Mesenchymal stem cell (in vitro differentiated cells and primary cell): ENCODE measurements around the gene CD300LF. TPM values are rescaled to one million over a fixed set of nuclear protein-coding genes. Genes with fewer than 3 reads are reported as not detected.
A peak's percentile ranks its signal among the peaks of the same experiment; 100 is the strongest.

Experiments used
- DNase-seq: peaks from one replicate; pipeline ENCODE4 v3.0.0-alpha.2; 2013
- H2AFZ ChIP-seq: one replicate; pipeline ENCODE4 v1.6.1; 2013; ENCODE audit warnings: low read depth, mild to moderate bottlenecking, control low read depth, inconsistent platforms, low read length, moderate library complexity
- H2AK5ac ChIP-seq: 2 replicates; pipeline ENCODE4 v1.6.1; 2013; ENCODE audit warnings: low read length, moderate library complexity, mild to moderate bottlenecking, inconsistent platforms; ENCODE audit not compliant: severe bottlenecking
- H2BK120ac ChIP-seq: one replicate; pipeline ENCODE4 v1.6.1; 2013; ENCODE audit warnings: low read depth, mild to moderate bottlenecking, inconsistent platforms, low read length, moderate library complexity
- H2BK12ac ChIP-seq, 2 experiments: one replicate each; pipeline ENCODE4 v1.6.1; 2013; ENCODE audit warnings: inconsistent platforms in 2 of 2, low read length in 2 of 2, mild to moderate bottlenecking in 2 of 2, moderate library complexity in 2 of 2, control low read depth in 1 of 2
- H2BK15ac ChIP-seq: one replicate; pipeline ENCODE4 v1.6.1; 2013; ENCODE audit warnings: mild to moderate bottlenecking, low read depth, inconsistent platforms; ENCODE audit not compliant: poor library complexity, severe bottlenecking
- H2BK5ac ChIP-seq: 2 replicates; pipeline ENCODE4 v1.6.1; 2013; ENCODE audit warnings: low read depth, mild to moderate bottlenecking, low read length, control low read depth, inconsistent platforms; ENCODE audit not compliant: poor library complexity, severe bottlenecking
- H3K14ac ChIP-seq, 2 experiments: one replicate each; pipeline ENCODE4 v1.6.1; 2013; ENCODE audit warnings: inconsistent platforms in 2 of 2, low read length in 2 of 2, control low read depth in 1 of 2, mild to moderate bottlenecking in 1 of 2, moderate library complexity in 1 of 2
- H3K18ac ChIP-seq, 2 experiments: one replicate each; pipeline ENCODE4 v1.6.1; 2013; ENCODE audit warnings: inconsistent platforms in 2 of 2, low read length in 2 of 2, control low read depth in 1 of 2, low read depth in 1 of 2, mild to moderate bottlenecking in 1 of 2
- H3K23ac ChIP-seq, 2 experiments: one replicate each; pipeline ENCODE4 v1.6.1; 2013; ENCODE audit warnings: inconsistent platforms in 2 of 2, low read length in 2 of 2, mild to moderate bottlenecking in 2 of 2, moderate library complexity in 2 of 2, control low read depth in 1 of 2
- H3K27ac ChIP-seq: 2 replicates; pipeline ENCODE4 v1.5.1; 2013; ENCODE audit warnings: mild to moderate bottlenecking, moderate library complexity, low read length, control low read depth, inconsistent platforms; ENCODE audit not compliant: poor library complexity, severe bottlenecking
- H3K27me3 ChIP-seq, 2 experiments: 2 replicates each; pipeline versions ENCODE4 v1.6.1 to v1.7.0; 2013; ENCODE audit warnings: low read length in 2 of 2, mild to moderate bottlenecking in 2 of 2, moderate library complexity in 2 of 2, control low read depth in 1 of 2, inconsistent platforms in 1 of 2; ENCODE audit not compliant: control insufficient read depth in 1 of 2, insufficient read depth in 1 of 2
- H3K36me3 ChIP-seq, 2 experiments: 2 replicates each; pipeline versions ENCODE4 v1.6.1 to v1.7.0; 2013; ENCODE audit warnings: low read length in 2 of 2, control low read depth in 1 of 2, inconsistent platforms in 1 of 2, low read depth in 1 of 2, mild to moderate bottlenecking in 1 of 2; ENCODE audit not compliant: insufficient read depth in 2 of 2, control insufficient read depth in 1 of 2
- H3K4ac ChIP-seq, 2 experiments: one replicate each; pipeline ENCODE4 v1.6.1; 2013; ENCODE audit warnings: inconsistent platforms in 2 of 2, low read length in 2 of 2, mild to moderate bottlenecking in 2 of 2, moderate library complexity in 2 of 2, control low read depth in 1 of 2, low read depth in 1 of 2
- H3K4me1 ChIP-seq: 2 replicates; pipeline ENCODE4 v1.6.1; 2013; ENCODE audit warnings: low read depth, low read length, control low read depth; ENCODE audit not compliant: control insufficient read depth, insufficient read depth
- H3K4me2 ChIP-seq: 2 replicates; pipeline ENCODE4 v1.6.1; 2013; ENCODE audit warnings: low read length, mild to moderate bottlenecking, inconsistent platforms; ENCODE audit not compliant: poor library complexity, severe bottlenecking
- H3K4me3 ChIP-seq, 2 experiments: 2 replicates each; pipeline versions ENCODE4 v1.5.1 to v1.7.0; 2013; ENCODE audit warnings: low read length in 2 of 2, mild to moderate bottlenecking in 2 of 2, control low read depth in 1 of 2, low read depth in 1 of 2; ENCODE audit not compliant: insufficient read depth in 1 of 2
- H3K79me1 ChIP-seq: replicated peaks from 2 replicates; pipeline ENCODE4 v1.6.1; 2013; ENCODE audit warnings: mild to moderate bottlenecking, control low read depth, low read length, inconsistent platforms; ENCODE audit not compliant: poor library complexity, severe bottlenecking
- H3K9ac ChIP-seq: 2 replicates; pipeline ENCODE4 v1.7.0; 2013; ENCODE audit warnings: mild to moderate bottlenecking, low read length, moderate library complexity
- H3K9me3 ChIP-seq: 2 replicates; pipeline ENCODE4 v1.7.0; 2013; ENCODE audit warnings: mild to moderate bottlenecking, low read length; ENCODE audit not compliant: control insufficient read depth
- H4K8ac ChIP-seq: one replicate; pipeline ENCODE4 v1.6.1; 2013; ENCODE audit warnings: inconsistent platforms, mild to moderate bottlenecking, low read length, moderate library complexity
- H4K91ac ChIP-seq: one replicate; pipeline ENCODE4 v1.6.1; 2013; ENCODE audit warnings: mild to moderate bottlenecking, low read length, inconsistent platforms
- WGBS: methylation state at CpG from one replicate; pipeline ENCODE4 v1.1.7; 2013; ENCODE audit warnings: mixed read lengths; 5-methylcytosine and 5-hydroxymethylcytosine counted together
- polyA plus RNA-seq, 2 experiments: library from polyadenylated mRNA; stranded (reverse); fragments of 200-250 nt; gene quantifications; one replicate each; pipeline ENCODE4 v1.2.3, GENCODE V29; 2013

Gene CD300LF
- polyA plus RNA-seq (2013, experiment 1 of 2): not detected
- polyA plus RNA-seq (2013, experiment 2 of 2): not detected

GRCh38 chr17:74712756-74713155, at the start of gene CD300LF:
Gene CD300LF, minus strand, starts transcription at chr17:74712923. Its CDS starts 57 bp downstream, at chr17:74712866.
- H3K4ac ChIP-seq: no peak within 1 kb of the TSS

GRCh38 chr17:74761931-74762330, 49.2 kb upstream of the CD300LF start:
- no peaks in the 10 kb centered on the region for H3K9me3 ChIP-seq
- peaks cover 57% of the 10 kb centered on the region for H3K79me1 ChIP-seq
- H2BK120ac ChIP-seq: no peak overlapping the region
- H4K91ac ChIP-seq: no peak overlapping the region
- no peak overlapping the region for H3K27ac ChIP-seq
- no peak overlapping the region for H3K4me2 ChIP-seq
- H2BK12ac ChIP-seq: no peak overlapping the region
- no peak overlapping the region for H2BK15ac ChIP-seq
- no peaks in the 10 kb centered on the region for H3K27me3 ChIP-seq
- H3K4me3 ChIP-seq: no peak overlapping the region
- no peak overlapping the region for H3K23ac ChIP-seq
- no peak overlapping the region for H3K14ac ChIP-seq
- peaks cover 72% of the 10 kb centered on the region for H3K4me1 ChIP-seq
- H4K8ac ChIP-seq: no peak overlapping the region
- 97% methylated on average over 9 of the region's 11 CpGs for WGBS
- no peak overlapping the region for H3K4ac ChIP-seq
- H2AK5ac ChIP-seq: peak overlapping the region; percentile 61
- H3K18ac ChIP-seq: peak overlapping the region in 1 of 2 experiments; percentile 34
- DNase-seq: no peak
- no peak overlapping the region for H3K9ac ChIP-seq
- H3K36me3 ChIP-seq: peaks cover 0 to 19% of the 10 kb centered on the region in 2 experiments
- H2AFZ ChIP-seq: no peak overlapping the region
- H2BK5ac ChIP-seq: no peak overlapping the region

More at GRCh38 chr17:74712756-74713155, at the start of gene CD300LF:
- H2BK15ac ChIP-seq: no peak within 1 kb of the TSS
- no peak within 1 kb of the TSS for H3K14ac ChIP-seq
- no peaks in the 10 kb centered on the region for H3K79me1 ChIP-seq
- no peaks in the 10 kb centered on the region for H3K36me3 ChIP-seq
- H3K9ac ChIP-seq: no peak within 1 kb of the TSS
- H3K18ac ChIP-seq: no peak within 1 kb of the TSS
- peaks cover 30 to 52% of the 10 kb centered on the region in 2 experiments for H3K27me3 ChIP-seq
- no peak within 1 kb of the TSS for H3K27ac ChIP-seq
- H3K23ac ChIP-seq: no peak within 1 kb of the TSS
- WGBS: 92% methylated on average over 5 of the region's 8 CpGs
- no peak within 1 kb of the TSS for H2BK5ac ChIP-seq
- no peak within 1 kb of the TSS for H3K4me2 ChIP-seq
- H2AFZ ChIP-seq: no peak within 1 kb of the TSS
- no peak for DNase-seq
- H3K4me1 ChIP-seq: no peaks in the 10 kb centered on the region
- H3K4me3 ChIP-seq: no peak within 1 kb of the TSS
- H2AK5ac ChIP-seq: no peak within 1 kb of the TSS
- H4K8ac ChIP-seq: no peak within 1 kb of the TSS
- H2BK12ac ChIP-seq: no peak within 1 kb of the TSS
- H4K91ac ChIP-seq: no peak within 1 kb of the TSS
- H2BK120ac ChIP-seq: no peak within 1 kb of the TSS
- H3K9me3 ChIP-seq: no peaks in the 10 kb centered on the region

GRCh38 chr17:74761419-74761818, 48.7 kb upstream of the CD300LF start:
- Histone ChIP-seq H3K18ac (no peak overlapping the region), H2BK5ac (no peak overlapping the region), H3K27me3 (no peaks in the 10 kb centered on the region), H2AFZ (no peak overlapping the region), H3K4me2 (no peak overlapping the region), H2BK12ac (peak overlapping the region in 1 of 2 experiments; percentile 43), H3K9me3 (no peaks in the 10 kb centered on the region), H3K4ac (no peak overlapping the region), H3K14ac (no peak overlapping the region), H3K79me1 (peaks cover 56% of the 10 kb centered on the region), H4K8ac (no peak overlapping the region), H3K9ac (no peak overlapping the region), H2BK15ac (no peak overlapping the region), H3K4me3 (no peak overlapping the region), H3K27ac (no peak overlapping the region), H2AK5ac (peak overlapping the region; percentile 61), H2BK120ac (no peak overlapping the region), H3K36me3 (peaks cover 0 to 16% of the 10 kb centered on the region in 2 experiments), H3K23ac (no peak overlapping the region), H3K4me1 (peaks cover 74% of the 10 kb centered on the region), H4K91ac (peak overlapping the region; percentile 35)
- no peak for DNase-seq
- 87% methylated on average over 4 of the region's 5 CpGs for WGBS

DNA sequence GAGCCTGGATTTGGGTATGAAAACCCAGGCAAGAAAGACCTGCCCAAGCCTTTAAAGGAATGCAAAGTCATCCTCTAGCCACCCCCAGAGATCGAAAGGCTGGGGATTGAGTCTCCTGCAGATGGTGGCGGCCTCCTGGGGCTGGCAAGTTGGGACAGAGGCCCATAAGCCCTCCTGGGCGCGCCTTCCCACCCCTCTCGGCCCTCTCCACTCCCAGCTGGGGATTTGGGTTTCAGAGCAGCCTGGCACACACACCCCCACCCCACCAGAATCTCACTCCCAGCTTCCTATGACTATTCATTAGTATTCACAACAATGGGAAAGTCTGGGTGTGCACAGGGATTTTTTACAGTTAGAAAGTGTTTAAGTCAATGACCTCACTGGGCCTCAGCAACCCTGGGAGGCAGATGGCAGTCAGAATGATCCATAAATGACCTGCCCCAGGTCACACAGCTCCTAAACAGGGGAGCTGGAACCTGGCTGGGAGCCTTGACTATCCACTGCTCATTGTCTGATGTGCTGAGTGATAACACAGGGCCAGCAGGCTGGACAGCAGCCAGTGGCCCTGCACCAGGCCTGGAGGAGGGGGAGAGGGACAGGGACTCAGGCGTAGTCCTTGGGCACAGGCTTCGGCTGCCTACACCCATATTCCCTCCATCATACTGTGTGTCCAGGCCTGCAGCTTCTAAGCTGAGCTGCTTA, 47.8 kb upstream of the CD300LF start:
- peak overlapping the region in 1 of 2 experiments; percentile 54 for H3K4ac ChIP-seq
- no peak overlapping the region for H2BK120ac ChIP-seq
- H4K8ac ChIP-seq: no peak overlapping the region
- no peak overlapping the region for H2BK15ac ChIP-seq
- H3K4me1 ChIP-seq: peaks cover 75% of the 10 kb centered on the region
- no peak overlapping the region for H2AFZ ChIP-seq
- peak overlapping the region; percentile 11 for H3K27ac ChIP-seq
- peak overlapping the region in 1 of 2 experiments; percentile 51 for H2BK12ac ChIP-seq
- no peak overlapping the region for H3K4me3 ChIP-seq
- H3K23ac ChIP-seq: no peak overlapping the region
- H3K36me3 ChIP-seq: peaks cover 0 to 17% of the 10 kb centered on the region in 2 experiments
- peaks cover 53% of the 10 kb centered on the region for H3K79me1 ChIP-seq
- H3K18ac ChIP-seq: peak overlapping the region in 1 of 2 experiments; percentile 79
- H2BK5ac ChIP-seq: no peak overlapping the region
- peak overlapping the region in 1 of 2 experiments; percentile 91 for H3K14ac ChIP-seq
- H4K91ac ChIP-seq: no peak overlapping the region
- no peak overlapping the region for H3K4me2 ChIP-seq
- no peaks in the 10 kb centered on the region for H3K27me3 ChIP-seq
- no peak overlapping the region for H3K9ac ChIP-seq
- DNase-seq: no peak
- WGBS: 71% methylated on average over 7 of the region's 7 CpGs
- peak overlapping the region; percentile 31 for H2AK5ac ChIP-seq
- no peaks in the 10 kb centered on the region for H3K9me3 ChIP-seq
